ENCODE measurements around the gene INCA1.
A peak's percentile ranks its signal among the peaks of the same experiment; 100 is the strongest.
"Not testable (repeated sequence)": the region's sequence is repeated elsewhere in the genome, so short reads cannot be mapped to it uniquely, and the experiment has no call there.

INCA1 gene

GRCh38 chr17:5034651-5035050 is 37.3 kb upstream of the INCA1 start:
- TF ChIP-seq CTCF (IDR thresholded peaks at IDR 0.05), result no peak
- Histone ChIP-seq H3K27ac (no peak overlapping the region), H3K4me3 (no peak overlapping the region)
- no peak for DNase-seq (ENCODE audit: low spot score)

GRCh38 chr17:5034063-5034462 is 36.7 kb upstream of the INCA1 start:
- Histone ChIP-seq H3K4me3 (no peak overlapping the region), H3K27ac (no peak overlapping the region)
- TF ChIP-seq CTCF (IDR thresholded peaks at IDR 0.05), result no peak
- no peak for DNase-seq (ENCODE audit: low spot score)

GRCh38 chr17:5033352-5034015 is 36.2 kb upstream of the INCA1 start:
- Histone ChIP-seq H3K27ac (no peak overlapping the region), H3K4me3 (no peak overlapping the region)
- TF ChIP-seq CTCF (IDR thresholded peaks at IDR 0.05), result no peak
- DNase-seq (ENCODE audit: low spot score), result no peak

- Histone ChIP-seq H3K4me3 (no peak overlapping the region), H3K27ac (no peak overlapping the region)
- TF ChIP-seq CTCF (IDR thresholded peaks at IDR 0.05), result no peak
- no peak for DNase-seq (ENCODE audit: low spot score)
Observed at GRCh38 chr17:5032865-5033264, 35.5 kb upstream of the INCA1 start.

- no peak for DNase-seq (ENCODE audit: low spot score)
- H3K4me3 ChIP-seq, result peak overlapping the region; percentile 75
- peak; percentile 81 for TF ChIP-seq CTCF (IDR thresholded peaks at IDR 0.05)
- H3K27ac ChIP-seq, result peak overlapping the region in 1 of 2 donors; percentile 63
Observed at GRCh38 chr17:5031365-5032082, 34.2 kb upstream of the INCA1 start.

- H3K4me3 ChIP-seq; DNase-seq (ENCODE audit: low spot score); H3K27ac ChIP-seq: not testable (repeated sequence)
Observed at GRCh38 chr17:5030168-5030567, 32.8 kb upstream of the INCA1 start.

GRCh38 chr17:5027916-5028315 is 30.6 kb upstream of the INCA1 start:
- H3K27ac ChIP-seq, result no peak overlapping the region
- TF ChIP-seq CTCF (IDR thresholded peaks at IDR 0.05), result no peak
- DNase-seq (ENCODE audit: low spot score), result no peak
- no peak overlapping the region for H3K4me3 ChIP-seq
